T-helper 9 cell (primary cell): ENCODE measurements around the gene DOCK1.

Experiments used
- DNase-seq: peaks from one replicate; pipeline ENCODE4 v3.0.0-alpha.2; 2020

The DOCK1 gene

DNA sequence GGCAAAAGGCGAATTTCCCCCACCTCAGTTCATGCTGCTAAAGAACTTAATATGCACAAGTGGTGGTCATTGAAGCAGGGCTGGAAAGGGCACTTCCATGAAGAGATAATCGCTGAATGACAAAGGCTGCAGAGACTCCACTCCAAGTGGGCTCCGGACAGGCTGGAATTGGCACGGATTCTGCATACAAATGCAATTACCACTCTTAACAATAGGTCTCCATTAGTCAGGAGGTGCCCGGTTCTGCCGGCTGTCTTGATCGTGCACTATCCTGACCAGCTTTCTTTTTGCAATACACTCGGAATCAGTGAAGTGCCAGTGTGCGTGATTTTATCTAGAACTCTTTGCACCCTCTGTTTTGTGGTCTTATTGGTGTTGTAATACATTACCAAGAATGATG, 241.4 kb downstream of the DOCK1 start:
- DNase-seq = no peak

DNA sequence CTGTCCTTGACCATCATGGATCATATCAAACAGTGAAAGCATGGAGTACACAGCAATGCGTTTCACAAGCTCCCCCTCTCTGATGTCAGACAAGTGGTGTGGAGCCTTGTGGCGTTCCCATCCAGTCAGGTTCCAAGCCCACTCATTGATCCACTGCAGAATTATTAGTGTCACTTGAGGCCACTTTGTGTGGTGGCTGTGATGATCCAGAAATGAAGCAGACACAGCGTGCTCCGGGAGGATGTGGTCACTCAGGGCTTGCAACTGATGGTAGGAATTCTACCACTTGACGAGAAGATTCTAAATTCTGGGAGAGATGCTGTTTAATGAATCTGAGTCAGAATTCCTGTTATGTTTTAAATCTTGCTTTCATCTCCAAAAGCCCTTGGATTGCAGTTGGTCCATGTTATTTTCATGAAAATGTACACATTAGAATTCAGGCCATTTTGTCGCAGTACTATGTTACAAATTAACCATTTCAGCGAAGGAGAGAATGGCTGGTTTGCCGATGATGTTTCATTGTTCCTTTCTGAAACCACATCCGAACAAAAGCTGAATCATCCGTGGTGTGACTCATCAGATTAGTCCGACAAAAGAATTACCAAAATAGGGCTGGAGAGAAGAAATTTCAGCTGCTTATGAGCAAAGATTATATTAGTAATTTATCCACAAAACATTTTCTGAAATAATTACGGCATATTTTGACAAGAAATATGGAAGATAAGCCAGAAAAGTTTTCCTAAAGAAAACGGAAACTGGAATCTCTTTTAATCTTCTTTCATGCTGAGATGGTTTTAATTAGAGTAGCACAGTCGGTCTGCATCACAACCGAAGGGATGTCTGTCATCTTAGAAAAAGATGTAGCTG, 243.1 kb downstream of the DOCK1 start:
- no peak for DNase-seq

DNA sequence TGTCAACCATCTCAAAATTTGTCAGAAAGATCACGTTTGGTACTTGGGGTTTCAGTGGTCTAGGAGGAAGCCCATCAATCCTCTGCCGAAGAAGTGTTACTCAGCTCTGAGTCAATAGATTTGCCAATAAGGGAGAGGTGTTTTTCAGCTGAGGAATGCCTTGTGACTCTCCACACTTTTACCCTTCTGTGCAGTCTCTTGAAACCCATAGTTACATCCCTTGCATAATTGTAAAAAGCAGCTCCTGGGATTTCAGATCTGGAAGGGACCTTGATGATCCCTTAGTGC, 243.6 kb downstream of the DOCK1 start:
- DNase-seq = no peak

DNA sequence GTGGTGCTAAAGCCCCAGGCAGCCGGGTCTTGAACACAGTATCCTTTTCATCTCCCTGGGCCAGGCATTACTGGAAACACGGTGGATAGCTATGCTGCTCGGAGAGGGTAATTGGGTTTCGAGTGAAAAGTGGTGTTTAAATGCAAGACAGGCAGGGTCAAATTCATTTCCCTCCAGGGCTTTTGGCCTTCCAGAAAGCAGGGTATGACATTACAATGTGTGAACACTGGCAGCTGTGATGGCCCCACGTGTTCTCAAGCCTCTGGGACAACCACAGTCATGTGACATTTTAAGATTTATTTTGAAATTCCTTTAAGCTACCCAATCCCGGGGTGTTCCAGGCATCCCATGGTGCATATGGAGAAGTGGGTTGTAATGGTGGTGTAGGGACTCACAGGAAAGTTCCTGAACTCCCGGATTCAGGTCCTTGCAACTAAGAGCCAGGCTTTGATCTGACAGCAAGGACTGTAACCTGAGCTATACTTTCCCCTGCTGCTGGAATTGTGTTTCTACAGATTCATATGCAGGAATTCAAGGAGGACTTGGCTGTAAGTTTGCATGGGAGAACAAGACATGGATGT, 244.4 kb downstream of the DOCK1 start:
- no peak for DNase-seq

DNA sequence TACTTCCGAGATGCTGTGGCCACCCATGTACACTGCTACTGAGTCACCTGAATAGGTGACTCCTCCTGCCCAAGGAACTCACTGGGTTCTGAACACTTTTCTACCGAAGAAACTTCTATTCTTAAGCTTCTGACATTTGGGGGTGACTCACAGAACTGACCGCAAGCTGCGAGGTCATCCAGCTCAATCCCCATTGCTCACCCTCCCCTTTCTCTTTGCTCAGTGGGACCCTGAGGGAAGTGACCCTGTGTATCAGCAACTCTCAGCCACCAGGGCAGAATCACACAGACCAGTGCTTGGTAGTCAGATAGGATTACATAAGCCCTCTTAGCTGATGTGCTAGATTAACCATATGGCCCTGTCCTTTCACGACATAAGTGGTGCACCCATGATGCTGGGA, 244.9 kb downstream of the DOCK1 start:
- DNase-seq = no peak

DNA sequence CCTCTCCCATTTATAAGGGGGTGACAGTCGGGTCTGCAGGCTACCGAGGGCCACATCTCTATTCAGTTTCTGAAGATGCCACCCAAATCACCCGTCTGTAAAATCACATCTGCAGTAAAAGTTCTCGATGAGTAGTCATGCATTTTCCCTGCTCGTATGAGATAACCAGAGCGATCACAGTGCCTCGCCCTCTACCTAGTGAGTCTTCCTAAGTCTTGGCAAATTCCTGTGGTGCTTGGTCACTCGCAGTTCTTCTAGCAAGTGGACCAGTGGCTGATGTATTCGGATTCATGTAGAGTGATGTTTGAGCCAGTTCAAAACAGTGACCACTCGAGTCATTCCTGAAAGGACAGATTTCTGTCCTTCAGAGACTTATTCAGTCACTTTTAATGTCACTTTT, 246.3 kb downstream of the DOCK1 start:
- DNase-seq = no peak

DNA sequence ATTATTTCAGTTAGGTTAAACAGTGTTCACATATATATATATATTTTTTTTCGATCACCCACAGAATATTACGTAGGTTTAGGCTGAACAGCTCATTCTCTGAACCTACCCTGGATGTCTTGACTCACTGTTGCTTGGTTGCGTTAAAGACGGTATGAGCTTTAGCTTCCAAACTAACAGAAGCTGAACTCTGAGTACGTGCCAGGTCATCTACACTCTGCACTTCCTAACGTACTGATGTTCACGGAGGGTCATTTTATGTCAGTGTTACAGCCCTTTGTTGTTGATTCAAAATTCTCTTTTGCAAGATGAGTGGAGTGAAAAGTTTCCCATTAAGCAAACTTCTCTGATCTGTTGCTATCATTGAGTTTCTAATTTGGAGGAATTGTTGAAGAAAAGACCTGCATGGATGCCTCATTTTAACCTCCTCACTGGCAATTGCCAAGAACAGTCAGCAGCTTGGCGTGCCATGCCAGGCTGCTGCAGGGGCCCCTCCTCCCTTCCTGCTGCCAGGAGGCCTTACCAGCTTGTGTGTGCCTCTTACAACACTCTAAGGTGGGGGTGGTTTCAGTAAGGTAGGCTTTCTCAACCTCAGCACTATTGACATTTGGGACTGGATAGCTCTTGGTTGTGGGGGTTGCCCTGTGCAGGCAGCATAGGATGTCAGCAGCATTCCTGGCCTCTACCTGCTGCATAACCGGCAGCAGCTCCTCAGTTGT, 246.9 kb downstream of the DOCK1 start:
- DNase-seq = no peak

DNA sequence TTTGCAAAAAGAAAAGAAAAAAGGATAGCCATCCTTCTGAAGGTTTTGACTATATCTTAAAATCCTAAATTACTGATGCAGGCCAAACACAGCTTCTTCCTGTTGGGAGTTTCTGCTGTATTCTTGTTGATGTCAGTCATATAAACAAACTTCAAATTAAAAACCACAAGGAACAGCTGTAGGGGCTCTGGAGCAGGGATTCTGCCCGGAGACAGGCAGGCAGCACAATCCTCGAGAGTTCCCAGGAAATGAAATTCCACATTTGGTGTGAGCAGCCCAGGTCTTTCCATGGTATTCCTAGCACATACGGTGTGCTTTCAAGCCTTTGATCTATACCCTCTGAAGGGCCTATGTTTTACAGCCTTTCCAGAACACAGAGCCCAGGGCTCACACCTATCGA, 248.0 kb downstream of the DOCK1 start:
- DNase-seq = no peak

DNA sequence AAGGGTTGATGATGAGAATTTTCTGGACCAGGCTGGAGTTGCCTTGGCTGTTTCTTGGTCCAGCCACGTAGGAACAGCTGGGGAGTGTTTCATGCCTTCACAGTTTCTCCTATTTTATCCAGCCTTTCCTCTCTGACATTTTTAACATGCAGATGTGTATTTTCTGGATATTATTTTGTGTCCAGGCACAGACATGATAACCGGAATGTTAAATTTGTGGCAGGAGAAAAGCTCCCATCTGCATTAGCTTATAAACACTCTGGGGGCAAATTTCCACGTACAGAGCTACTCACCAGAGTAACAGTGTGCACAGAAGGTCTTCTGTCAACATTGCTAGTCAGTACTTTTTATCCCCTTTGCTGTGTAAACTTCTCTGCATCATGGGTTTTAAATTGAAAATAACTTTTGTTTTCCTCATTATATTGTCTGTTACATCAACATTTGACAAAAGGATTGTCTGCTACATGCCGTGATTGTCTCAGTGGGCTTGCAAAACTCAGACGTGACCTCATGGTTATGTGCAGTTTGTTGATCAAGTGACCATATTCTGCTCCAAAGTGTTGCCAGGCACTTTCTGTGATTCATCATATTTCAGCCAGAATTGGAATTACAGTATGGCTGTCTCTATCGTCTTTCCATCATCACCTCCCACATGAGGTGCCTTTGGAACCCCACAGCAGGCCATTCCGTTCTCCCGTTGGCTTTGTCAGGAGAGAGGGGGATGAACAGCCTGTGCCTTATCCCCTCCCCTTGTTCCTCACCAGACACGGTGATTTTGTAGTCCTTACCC, 249.8 kb downstream of the DOCK1 start:
- DNase-seq = no peak

DNA sequence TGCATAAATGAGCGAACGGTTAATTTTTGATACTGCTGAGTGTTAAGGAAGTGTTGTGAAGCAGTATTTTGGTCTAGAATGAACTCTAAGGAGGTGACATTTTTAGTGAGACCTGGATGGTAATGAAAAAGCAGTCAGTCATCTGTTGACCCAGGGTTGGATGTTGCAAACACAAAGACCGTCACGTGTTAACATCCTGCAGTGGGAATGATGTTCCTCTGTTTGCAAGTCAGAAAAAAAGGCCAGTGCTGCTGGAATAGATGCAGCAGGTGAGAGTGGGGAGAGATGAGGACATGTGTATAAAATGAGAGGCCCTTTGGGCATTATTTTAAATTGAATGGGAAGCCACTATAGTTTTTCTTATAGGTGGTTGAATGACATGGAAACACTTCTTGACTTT, 251.9 kb downstream of the DOCK1 start:
- DNase-seq = no peak

DNA sequence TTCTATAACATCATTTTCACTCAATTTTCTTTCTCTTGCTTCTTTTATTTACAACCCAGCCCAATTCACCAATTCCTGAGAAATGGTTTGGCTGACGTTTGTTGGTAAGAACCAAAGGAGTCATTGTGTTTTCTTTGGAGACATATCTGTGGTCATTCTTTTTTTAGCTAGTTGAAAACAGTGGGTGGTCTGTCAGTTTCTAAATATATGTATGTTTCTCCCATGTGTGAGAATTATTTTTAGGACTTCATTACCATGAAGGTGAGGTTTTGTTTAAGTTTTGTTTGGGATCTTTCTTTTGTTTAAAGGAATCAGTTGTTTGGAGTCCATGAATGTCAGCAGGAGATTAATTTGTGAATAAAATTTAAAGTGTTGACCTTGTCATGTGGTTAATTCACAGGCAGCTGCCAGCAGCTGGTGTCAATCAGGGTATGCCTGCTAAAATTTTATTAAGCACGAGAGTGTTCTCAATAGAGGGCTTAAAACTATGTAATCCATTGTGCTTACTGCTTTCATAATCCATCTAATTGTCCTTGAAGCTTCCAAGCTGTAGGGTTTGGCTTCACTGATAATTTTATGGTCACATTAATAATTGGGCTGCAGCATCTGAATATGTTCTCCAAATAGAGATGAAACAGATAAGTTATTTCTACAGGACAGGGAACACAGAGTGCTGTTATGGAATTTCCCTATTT, 252.4 kb downstream of the DOCK1 start:
- DNase-seq = no peak

DNA sequence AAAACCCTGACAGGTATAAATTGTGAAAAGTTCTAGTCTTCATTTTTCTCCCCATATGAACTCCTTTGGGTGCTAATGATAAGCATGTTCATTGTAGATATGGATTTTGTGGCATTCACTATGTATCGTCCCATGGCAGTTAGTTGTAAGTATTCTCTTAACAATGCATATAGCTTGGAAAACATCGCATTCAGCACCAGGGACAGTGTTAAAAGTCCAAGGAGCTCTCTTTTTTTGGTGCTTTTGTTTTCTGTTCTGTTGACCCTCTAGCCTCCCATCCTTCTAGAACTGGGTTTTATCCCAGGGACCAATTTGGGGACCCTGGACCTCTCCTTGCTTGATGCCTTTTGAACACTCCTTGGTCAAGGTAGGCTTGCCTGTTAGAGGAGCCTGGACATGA, 253.4 kb downstream of the DOCK1 start:
- no peak for DNase-seq

DNA sequence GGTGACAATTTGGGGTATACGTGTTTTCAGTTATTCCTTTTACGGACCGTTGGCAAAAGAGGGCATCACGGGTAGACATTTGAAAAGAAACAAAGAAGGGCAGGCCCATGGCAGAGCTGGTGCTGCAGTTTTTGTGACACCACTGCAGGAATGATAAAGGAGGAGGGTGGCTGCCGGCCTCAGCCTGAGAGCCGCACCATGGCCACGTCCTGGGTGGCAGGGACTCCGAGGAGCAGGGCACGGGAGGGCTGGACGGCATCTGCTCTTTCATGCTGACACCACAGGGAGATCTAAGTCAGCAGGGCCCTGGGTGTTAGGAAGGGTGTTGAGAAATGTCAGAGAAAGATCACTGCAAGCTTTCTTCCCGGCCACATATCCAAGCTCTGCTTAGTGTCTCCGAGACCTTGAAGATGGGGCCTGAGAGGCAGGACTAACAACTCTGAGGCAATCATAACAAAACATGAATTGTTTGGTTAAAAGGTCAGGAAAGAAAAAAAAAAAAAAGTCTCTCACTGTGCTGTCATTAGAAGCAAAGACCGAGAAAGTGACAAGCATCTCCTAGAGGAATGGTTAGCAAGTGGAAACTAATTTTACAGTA, 254.5 kb downstream of the DOCK1 start:
- DNase-seq = no peak

DNA sequence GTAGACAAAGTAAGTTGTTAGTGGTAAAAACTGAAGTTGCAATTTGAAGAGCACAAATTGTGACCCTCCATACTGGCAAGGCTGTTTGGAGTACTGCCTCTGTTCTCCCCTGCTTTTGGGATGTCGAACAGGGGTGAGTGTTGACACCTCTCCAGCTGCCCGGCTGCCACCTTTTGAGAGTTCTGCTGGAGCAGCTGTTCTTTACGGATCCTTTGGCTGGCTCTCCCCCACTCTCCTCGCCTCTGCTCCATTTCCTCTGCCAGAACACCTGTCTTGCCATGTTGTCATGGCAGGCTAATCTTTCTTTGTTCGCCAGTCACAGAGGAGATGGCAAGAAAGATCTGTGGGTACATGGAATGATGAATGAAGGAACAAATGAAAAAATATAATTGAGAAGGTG, 256.3 kb downstream of the DOCK1 start:
- no peak for DNase-seq

DNA sequence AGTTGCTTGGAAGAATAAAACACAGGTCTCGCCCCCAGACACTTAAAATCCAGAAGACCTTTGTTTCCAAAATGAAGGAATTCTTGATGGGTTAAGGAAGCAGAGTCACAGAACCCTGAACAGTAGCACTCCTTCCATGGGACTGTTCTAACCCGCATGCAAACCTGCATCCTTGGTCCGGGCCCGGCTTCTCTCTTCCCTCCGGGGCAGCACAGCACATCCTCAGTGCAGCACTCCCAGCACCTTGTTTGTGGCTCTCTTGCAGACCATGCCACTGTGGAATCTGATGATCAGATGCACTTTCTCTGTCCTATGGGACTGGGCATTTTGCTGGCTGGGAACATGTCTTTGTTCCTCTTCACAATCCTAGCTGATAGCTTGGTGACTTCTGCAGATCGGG, 257.6 kb downstream of the DOCK1 start:
- no peak for DNase-seq

DNA sequence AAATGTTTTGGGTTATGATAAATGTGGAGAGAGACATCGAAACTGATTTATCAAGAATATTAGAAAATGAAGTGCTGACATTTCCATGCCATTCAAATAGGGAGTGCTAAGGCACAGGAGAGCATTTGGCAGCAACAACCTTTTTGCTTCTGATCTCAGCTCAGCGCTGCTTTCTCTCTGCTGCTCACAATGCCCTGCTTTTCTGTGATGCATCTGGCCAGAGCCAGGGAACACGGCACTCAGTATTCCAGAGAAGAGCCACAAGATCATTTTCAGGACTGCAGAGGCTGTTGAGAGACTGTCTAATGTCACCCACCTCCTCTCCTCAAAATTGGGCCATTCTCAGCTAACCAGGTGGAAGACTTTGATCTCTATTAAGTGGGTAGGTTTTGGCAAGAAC, 263.0 kb downstream of the DOCK1 start:
- DNase-seq = no peak

DNA sequence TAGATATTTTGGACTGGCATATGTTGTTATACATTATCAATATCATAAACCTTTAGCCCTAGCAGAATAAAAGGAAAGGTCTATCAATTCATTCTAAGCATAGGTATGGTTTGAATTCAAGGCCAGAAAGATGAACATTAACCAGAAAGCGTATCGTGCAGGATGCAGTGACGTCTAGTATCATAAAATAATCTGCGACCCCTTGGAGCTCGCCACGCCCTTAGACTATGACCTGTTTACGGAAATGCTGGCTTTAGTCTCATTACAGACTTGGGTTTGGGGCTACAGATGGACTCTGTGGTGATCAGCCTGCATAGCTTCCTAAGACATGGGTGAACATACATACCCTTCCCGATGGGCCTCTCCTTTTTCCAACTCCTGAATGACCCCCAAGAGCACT, 269.6 kb downstream of the DOCK1 start:
- DNase-seq = no peak

DNA sequence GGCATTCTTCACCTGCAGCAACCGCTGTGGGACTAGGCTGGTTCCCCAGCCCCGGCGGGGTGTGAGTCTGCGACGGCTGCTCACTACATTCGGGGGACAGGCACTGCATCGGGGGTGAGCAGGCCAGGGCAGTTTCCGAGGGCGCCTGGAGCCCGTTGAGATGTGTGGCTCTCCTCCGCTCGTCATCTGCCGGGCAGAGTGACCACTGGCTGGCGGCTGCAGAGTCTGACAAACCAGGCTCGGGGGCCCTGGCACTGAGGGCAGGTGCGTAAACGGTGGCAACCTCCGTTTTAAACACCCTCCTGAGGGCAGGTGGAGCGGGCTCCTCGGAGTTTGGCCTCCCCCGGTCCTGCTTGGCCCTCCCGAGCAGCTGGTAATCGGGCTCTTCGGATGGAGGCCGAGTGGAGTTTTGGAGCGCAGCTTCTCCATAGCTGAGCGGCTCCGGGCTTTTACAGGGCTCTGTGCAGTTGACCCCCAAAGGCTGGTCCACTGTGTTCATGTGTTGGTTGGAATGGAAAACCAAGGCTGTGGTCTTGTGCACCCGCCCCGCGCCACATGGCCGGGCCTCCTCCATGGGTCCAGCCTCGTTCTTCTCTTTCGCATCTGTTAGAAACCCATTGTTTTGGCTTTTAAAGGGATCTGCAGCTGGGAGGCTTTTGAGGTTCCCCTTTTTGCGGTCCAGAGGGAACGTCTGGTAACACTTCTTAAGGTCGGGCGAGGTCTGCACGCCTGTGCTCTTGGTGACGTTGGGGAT, 270.3 kb downstream of the DOCK1 start:
- DNase-seq = no peak

DNA sequence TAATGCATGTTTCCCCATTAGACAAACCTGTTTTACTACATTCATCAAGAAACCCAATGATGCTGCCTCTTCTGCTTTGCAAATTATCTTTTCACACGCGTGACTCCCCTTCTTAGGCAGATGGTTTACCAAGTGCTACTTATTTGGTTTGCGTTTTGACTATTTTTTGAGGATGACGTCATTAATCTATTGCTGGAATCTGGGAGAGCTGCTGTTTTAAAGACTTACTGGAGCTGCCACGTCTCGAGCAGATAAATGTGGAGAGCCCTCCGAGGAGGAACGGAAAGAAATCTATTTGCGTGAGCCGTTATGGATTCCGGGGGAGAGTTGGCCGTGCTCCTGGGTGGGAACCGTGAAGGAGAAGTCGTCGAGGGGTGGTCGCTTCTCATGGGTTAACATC, 271.4 kb downstream of the DOCK1 start:
- DNase-seq = no peak

DNA sequence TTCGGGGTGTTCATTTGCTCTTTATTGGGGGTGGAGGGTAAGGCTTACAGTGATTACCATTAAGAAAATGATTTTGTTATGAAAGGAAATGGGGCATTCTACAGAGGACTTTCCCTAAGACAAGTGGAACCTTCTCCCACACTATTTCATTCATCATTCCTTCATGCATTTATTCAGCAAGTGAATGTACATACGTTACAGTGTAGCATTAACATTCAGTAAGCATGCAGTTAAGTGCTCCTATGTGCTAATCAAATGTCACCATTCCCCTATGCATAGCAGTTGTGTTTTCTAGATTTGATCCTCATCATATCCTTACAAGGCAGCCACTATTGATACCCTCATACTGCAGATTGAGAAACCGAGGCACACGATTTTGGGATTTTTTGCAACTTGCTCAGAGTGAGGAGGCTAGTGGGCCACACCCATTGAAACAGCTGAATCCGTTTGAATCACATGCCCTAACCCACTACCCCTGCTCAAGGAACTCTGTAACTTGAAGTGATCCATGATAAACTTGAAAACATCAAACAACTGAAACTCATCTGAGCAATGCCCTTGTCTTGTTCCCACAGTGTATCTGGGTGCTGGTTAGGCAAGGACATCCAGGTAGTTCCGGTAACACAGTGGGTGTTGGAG, 274.5 kb downstream of the DOCK1 start:
- no peak for DNase-seq

DNA sequence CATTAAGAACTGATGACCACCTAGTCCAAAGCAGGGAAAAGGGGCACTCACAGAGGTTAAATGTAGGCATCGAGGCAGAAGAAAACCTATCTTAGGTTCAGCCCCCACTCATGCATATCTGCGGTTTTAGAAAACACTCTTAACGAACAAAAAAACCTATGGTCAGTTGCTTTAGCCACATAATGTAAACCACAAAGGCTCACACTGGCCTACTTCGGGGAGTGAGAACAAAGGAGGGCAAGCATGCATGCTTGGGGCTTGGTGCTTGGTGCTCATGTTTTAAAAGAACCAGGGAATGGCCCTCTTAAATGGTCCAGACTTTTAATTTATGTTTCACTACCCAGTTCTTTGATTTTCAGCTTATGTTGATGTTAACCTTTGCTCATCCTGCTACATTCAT, 276.9 kb downstream of the DOCK1 start:
- DNase-seq = no peak
